ENCODE data around the gene INSIG1. TPM values are rescaled to one million over a fixed set of nuclear protein-coding genes. Genes with fewer than 3 reads are reported as not detected.

Gene INSIG1
- total RNA-seq, 1 experiment from 2014 or later: 92.6 TPM

DNA sequence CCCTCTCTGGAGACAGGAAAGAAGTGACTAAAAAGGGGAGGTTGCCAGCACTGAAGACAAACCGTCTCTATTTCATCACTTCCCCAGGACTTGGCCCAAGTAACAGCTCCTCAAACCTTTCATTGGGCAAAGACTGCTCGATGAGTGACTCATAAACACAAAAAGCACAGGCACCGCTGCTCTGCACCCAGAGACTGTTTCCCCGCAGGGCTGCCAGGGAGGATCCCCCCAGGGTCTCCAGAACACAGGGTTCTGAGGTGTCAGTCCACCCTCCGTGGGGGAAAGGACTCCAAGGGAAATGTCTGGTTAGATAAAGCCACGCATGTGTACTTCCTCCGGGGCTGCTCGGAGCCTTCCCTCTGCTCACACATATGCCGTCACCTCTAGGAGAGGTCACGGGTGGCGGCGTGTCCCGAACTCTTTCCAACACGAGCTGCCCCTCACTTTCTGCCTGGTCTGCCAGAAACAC lies 59.9 kb downstream of the INSIG1 start:
- BruUV-seq (replicated peaks): no TSS peak
- Histone ChIP-seq H3K27ac (ENCODE audit: low read length) (no peak overlapping the region), H3K9me3 (ENCODE audit: control insufficient read depth, insufficient read depth, low read depth, low read length) (no peaks in the 10 kb centered on the region), H3K27me3 (ENCODE audit: control insufficient read depth, insufficient read depth, low read length) (no peaks in the 10 kb centered on the region), H3K36me3 (ENCODE audit: control insufficient read depth, insufficient read depth, low read length) (no peaks in the 10 kb centered on the region), H3K4me3 (ENCODE audit: low read depth in 2 of 2, low read length in 2 of 2) (no peak overlapping the region), H3K4me1 (ENCODE audit: control insufficient read depth, insufficient read depth, low read length) (no peaks in the 10 kb centered on the region)
- in situ Hi-C loops (cut with HindIII; ENCODE audit: low pct_unique_long_range_greater_than_20kb, low sequenced_read_pairs): no loop called here
- ChIA-PET POLR2A (no interaction called here), CTCF (no interaction called here)
- no peak for DNase-seq (ENCODE audit: low read depth, low spot score)
- ATAC-seq: no peak
- TF ChIP-seq TCF7L2 (IDR thresholded peaks at IDR 0.05; ENCODE audit: low read depth, low read length) (no peak), POLR2AphosphoS5 (IDR thresholded peaks at IDR 0.05; ENCODE audit: low read depth, low read length) (no peak), SIN3A (IDR thresholded peaks at IDR 0.05; ENCODE audit: borderline replicate concordance, insufficient read depth, low read depth, low read length) (no peak)
- TF ChIP-seq, protein P1, sequence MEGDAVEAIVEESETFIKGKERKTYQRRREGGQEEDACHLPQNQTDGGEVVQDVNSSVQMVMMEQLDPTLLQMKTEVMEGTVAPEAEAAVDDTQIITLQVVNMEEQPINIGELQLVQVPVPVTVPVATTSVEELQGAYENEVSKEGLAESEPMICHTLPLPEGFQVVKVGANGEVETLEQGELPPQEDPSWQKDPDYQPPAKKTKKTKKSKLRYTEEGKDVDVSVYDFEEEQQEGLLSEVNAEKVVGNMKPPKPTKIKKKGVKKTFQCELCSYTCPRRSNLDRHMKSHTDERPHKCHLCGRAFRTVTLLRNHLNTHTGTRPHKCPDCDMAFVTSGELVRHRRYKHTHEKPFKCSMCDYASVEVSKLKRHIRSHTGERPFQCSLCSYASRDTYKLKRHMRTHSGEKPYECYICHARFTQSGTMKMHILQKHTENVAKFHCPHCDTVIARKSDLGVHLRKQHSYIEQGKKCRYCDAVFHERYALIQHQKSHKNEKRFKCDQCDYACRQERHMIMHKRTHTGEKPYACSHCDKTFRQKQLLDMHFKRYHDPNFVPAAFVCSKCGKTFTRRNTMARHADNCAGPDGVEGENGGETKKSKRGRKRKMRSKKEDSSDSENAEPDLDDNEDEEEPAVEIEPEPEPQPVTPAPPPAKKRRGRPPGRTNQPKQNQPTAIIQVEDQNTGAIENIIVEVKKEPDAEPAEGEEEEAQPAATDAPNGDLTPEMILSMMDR (IDR thresholded peaks at IDR 0.05): no peak
- TF ChIP-seq, protein P2, sequence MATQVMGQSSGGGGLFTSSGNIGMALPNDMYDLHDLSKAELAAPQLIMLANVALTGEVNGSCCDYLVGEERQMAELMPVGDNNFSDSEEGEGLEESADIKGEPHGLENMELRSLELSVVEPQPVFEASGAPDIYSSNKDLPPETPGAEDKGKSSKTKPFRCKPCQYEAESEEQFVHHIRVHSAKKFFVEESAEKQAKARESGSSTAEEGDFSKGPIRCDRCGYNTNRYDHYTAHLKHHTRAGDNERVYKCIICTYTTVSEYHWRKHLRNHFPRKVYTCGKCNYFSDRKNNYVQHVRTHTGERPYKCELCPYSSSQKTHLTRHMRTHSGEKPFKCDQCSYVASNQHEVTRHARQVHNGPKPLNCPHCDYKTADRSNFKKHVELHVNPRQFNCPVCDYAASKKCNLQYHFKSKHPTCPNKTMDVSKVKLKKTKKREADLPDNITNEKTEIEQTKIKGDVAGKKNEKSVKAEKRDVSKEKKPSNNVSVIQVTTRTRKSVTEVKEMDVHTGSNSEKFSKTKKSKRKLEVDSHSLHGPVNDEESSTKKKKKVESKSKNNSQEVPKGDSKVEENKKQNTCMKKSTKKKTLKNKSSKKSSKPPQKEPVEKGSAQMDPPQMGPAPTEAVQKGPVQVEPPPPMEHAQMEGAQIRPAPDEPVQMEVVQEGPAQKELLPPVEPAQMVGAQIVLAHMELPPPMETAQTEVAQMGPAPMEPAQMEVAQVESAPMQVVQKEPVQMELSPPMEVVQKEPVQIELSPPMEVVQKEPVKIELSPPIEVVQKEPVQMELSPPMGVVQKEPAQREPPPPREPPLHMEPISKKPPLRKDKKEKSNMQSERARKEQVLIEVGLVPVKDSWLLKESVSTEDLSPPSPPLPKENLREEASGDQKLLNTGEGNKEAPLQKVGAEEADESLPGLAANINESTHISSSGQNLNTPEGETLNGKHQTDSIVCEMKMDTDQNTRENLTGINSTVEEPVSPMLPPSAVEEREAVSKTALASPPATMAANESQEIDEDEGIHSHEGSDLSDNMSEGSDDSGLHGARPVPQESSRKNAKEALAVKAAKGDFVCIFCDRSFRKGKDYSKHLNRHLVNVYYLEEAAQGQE (IDR thresholded peaks at IDR 0.05; ENCODE audit: insufficient read depth in 1 of 2, low read depth in 2 of 2, low read length in 1 of 2): no peak
- intact Hi-C loops (cut with micrococcal nuclease; ENCODE audit: unreplicated experiment): no loop called here

DNA sequence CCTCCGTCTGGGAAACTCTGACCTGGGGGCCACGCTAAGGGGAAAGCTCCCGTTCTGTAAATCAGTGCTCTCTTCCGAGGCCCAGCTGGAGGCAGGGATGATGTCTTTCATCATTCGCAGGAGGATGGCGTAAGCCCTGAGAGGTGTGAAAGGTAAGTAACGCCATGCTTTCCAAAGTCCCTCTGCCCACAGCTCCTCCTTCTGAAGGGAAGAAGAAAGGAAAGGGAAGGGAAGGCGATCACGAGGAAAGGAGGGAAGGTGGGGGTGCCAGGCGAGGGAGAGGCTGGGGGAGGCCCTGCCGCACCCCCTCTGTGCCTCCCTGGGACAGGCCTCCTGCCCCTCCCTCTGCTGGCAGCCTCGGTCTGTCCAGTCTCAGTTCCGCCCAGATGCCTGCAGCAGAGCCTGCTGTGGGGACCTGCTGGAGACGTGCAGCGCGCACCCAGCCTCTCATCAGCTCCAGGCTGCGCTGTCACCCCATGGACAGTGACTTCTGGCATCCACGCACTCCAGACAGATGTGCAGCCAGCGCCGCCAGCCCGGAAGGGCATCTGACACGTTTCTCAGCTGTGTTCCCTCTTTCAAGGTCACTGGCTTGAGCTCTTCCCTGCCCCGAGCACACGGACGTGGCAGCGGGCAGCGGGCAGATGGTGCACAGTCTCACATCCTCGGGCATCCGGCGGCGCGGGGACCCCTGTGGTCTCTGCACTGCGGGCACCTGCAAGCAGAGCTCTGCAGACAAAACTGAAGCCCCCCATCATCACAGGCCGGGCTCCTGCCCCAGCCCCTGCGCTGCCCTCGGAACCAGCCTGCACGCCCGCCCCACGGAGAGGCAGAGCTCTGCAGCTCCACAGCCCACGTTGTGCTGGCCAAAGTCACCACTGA lies 60.6 kb downstream of the INSIG1 start:
- no peaks in the 10 kb centered on the region for H3K9me3 ChIP-seq (ENCODE audit: control insufficient read depth, insufficient read depth, low read depth, low read length)
- H3K4me3 ChIP-seq (ENCODE audit: low read depth in 2 of 2, low read length in 2 of 2): no peak overlapping the region
- no peaks in the 10 kb centered on the region for H3K27me3 ChIP-seq (ENCODE audit: control insufficient read depth, insufficient read depth, low read length)
- no peaks in the 10 kb centered on the region for H3K36me3 ChIP-seq (ENCODE audit: control insufficient read depth, insufficient read depth, low read length)
- no peak for ATAC-seq
- TF ChIP-seq, protein P2 (IDR thresholded peaks at IDR 0.05; ENCODE audit: insufficient read depth in 1 of 2, low read depth in 2 of 2, low read length in 1 of 2): no peak
- no peak for TF ChIP-seq SIN3A (IDR thresholded peaks at IDR 0.05; ENCODE audit: borderline replicate concordance, insufficient read depth, low read depth, low read length)
- TF ChIP-seq, protein P1 (IDR thresholded peaks at IDR 0.05): no peak
- H3K27ac ChIP-seq (ENCODE audit: low read length): no peak overlapping the region
- no TSS peak for BruUV-seq (replicated peaks)
- intact Hi-C loops (cut with micrococcal nuclease; ENCODE audit: unreplicated experiment) (no loop called here), in situ Hi-C loops (cut with HindIII; ENCODE audit: low pct_unique_long_range_greater_than_20kb, low sequenced_read_pairs) (no loop called here)
- no peaks in the 10 kb centered on the region for H3K4me1 ChIP-seq (ENCODE audit: control insufficient read depth, insufficient read depth, low read length)
- POLR2A ChIA-PET: no interaction called here
- CTCF ChIA-PET: no interaction called here
- DNase-seq (ENCODE audit: low read depth, low spot score): no peak
